ENCODE data around the gene MPRIP.
A peak's percentile ranks its signal among the peaks of the same experiment; 100 is the strongest.
"Not testable (repeated sequence)": the region's sequence is repeated elsewhere in the genome, so short reads cannot be mapped to it uniquely, and the experiment has no call there.

The MPRIP gene

GRCh38 chr17:17042384-17042736 lies at the start of gene MPRIP:
MPRIP (plus strand) TSS chr17:17042457; CDS start chr17:17042849, 392 bp downstream.
- peak within 1 kb of the TSS; percentile 87 for H3K27ac ChIP-seq
- TF ChIP-seq, protein P1, sequence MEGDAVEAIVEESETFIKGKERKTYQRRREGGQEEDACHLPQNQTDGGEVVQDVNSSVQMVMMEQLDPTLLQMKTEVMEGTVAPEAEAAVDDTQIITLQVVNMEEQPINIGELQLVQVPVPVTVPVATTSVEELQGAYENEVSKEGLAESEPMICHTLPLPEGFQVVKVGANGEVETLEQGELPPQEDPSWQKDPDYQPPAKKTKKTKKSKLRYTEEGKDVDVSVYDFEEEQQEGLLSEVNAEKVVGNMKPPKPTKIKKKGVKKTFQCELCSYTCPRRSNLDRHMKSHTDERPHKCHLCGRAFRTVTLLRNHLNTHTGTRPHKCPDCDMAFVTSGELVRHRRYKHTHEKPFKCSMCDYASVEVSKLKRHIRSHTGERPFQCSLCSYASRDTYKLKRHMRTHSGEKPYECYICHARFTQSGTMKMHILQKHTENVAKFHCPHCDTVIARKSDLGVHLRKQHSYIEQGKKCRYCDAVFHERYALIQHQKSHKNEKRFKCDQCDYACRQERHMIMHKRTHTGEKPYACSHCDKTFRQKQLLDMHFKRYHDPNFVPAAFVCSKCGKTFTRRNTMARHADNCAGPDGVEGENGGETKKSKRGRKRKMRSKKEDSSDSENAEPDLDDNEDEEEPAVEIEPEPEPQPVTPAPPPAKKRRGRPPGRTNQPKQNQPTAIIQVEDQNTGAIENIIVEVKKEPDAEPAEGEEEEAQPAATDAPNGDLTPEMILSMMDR (conservative IDR thresholded peaks at IDR 0.05) = no peak

DNA sequence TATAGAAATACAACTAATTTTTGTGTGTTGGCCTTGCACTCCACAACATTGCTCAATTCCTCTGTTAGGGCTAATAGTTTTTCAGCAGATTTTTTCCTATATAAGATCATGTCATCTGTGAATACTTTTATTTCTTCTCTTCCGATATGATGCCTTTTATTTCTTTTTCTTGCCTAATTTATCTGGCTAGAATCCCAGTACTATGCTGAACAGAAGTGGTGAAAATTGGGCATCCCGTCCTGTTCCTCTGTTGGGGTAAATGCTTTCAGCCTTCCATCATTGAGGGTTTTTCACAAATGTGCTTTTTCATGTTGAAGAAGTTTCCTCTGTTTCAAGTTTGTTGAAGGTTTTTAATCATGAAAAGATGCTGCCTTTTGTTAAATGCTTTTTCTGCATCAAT lies 47.6 kb upstream of the MPRIP start:
- no peak overlapping the region for H3K27ac ChIP-seq
- TF ChIP-seq, protein P1 (conservative IDR thresholded peaks at IDR 0.05) = no peak

DNA sequence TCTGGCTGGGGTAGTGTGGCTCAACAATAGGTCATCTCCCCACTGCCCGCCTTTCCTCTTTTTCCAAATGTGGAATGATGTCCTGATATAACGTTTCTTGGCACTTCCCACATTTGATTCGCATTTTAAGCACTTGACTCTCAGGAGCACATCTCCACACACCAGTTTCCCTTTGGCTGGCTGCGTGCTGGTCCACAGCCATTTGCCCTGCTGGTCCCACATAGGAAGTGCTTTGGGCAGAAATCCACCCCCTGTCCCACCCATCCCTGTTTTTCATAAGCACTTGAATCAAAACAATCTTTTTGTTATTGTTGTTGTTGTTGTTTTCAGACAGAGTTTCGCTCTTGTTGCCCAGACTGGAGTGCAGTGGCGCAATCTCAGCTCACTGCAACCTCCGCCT lies 46.3 kb upstream of the MPRIP start:
- H3K27ac ChIP-seq = no peak overlapping the region
- TF ChIP-seq, protein P1 (conservative IDR thresholded peaks at IDR 0.05) = no peak

DNA sequence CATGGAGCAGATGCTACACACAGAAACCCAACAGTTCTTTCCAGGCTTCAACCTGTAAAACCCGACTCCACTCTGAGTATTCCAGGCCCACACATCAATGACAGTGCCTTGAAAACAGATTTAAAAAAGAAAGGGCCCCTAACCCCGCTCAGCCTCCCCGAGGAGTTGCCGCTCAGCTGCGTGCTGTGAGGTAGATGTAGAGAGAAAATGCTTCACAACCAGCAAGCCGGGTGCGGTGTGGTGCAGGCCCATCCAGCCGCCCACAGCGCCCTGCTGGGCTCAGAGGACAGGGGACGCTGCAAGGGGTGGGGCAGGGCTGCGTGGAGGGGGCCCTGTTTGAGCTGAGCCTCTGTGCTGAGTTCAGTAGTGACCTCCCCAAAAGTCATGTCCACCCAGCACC lies 45.5 kb upstream of the MPRIP start:
- not testable (repeated sequence) for H3K27ac ChIP-seq

GRCh38 chr17:16997514-16998429 lies 44.5 kb upstream of the MPRIP start:
- TF ChIP-seq, protein P1 (conservative IDR thresholded peaks at IDR 0.05) = no peak
- no peak overlapping the region for H3K27ac ChIP-seq

DNA sequence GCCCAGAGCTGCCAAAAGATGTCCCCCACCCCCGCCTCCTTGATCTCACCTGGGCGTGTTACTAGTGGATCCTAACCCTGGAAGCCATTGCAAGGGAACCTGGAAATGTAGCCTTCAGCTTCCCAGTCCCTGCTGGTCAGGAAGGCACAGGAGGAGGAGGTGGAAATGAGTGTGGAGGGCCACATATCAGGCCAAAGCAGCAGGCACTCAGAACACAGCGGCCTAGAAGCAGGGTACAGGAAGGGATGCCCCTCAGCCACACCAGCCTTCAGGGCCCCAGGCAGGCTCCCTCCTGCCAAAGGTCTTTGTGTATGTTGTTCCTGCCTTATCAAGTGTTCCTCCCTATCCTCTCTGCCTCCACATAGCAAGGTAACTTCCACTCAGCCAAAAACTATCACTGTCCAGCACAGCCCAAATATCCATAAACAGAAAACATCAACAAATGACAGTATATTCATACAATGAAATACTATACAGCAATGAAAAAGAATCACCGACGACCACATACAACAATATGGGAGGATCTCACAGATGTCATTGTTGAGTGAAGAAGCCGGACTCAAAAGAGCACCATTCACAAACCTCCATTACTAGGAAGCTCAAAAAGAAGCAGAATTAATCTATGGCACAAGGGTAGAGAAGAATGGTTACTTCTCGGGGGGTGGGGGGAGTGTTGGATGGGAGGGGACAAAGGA lies 42.2 kb upstream of the MPRIP start:
- H3K27ac ChIP-seq = no peak overlapping the region
- TF ChIP-seq, protein P1 (conservative IDR thresholded peaks at IDR 0.05) = no peak

GRCh38 chr17:17001076-17001777 lies 41.0 kb upstream of the MPRIP start:
- H3K27ac ChIP-seq = no peak overlapping the region; the same call in 1 of the 2 replicates
- TF ChIP-seq, protein P1 (conservative IDR thresholded peaks at IDR 0.05) = no peak
